HCT116 (cell line): Measurements from ENCODE around the gene IGDCC3.

ENCODE experiments used
- ATF3 ChIP-seq: IDR thresholded peaks from 2 replicates; pipeline ENCODE4 v1.6.1; 2012
- CEBPB ChIP-seq: IDR thresholded peaks from 2 replicates; pipeline ENCODE4 v1.6.1; 2012; ENCODE audit warnings: low read depth
- CTCF ChIP-seq, 3 experiments: fragments of 200-600 bp in 1 of 3; sonication (generic) in 1 of 3; IDR thresholded peaks in 2 of 3; conservative IDR thresholded peaks in 1 of 3; 2 replicates each; pipeline ENCODE4 v1.5.1; 2012 to 2017; ENCODE audit warnings: low read depth in 2 of 3, low read length in 2 of 3, antibody characterized with exemption in 1 of 3, borderline replicate concordance in 1 of 3, control low read depth in 1 of 3, mild to moderate bottlenecking in 1 of 3, mixed read lengths in 1 of 3, mixed run types in 1 of 3, moderate library complexity in 1 of 3; ENCODE audit not compliant: insufficient read depth in 1 of 3
- EZH2 ChIP-seq: fragments of 200-600 bp; sonication (generic); IDR thresholded peaks from 2 replicates; pipeline ENCODE4 v1.6.1; 2017; ENCODE audit warnings: antibody characterized with exemption, mixed run types
- EZH2phosphoT487 ChIP-seq: fragments of 200-600 bp; IDR thresholded peaks from 2 replicates; pipeline ENCODE4 v1.6.1; 2018; ENCODE audit warnings: antibody characterized with exemption, borderline replicate concordance
- MAX ChIP-seq: IDR thresholded peaks from 2 replicates; pipeline ENCODE4 v1.6.1; 2012
- REST ChIP-seq: IDR thresholded peaks from 2 replicates; pipeline ENCODE4 v1.6.1; 2012; ENCODE audit warnings: low read depth
- SRF ChIP-seq: IDR thresholded peaks from 2 replicates; pipeline ENCODE4 v1.6.1; 2012; ENCODE audit warnings: low read depth
- YY1 ChIP-seq: IDR thresholded peaks from 2 replicates; pipeline ENCODE4 v1.6.1; 2011; ENCODE audit warnings: low read length, low read depth, moderate library complexity, mild to moderate bottlenecking; ENCODE audit not compliant: insufficient replicate concordance; ENCODE audit errors: extremely low read depth

DNA sequence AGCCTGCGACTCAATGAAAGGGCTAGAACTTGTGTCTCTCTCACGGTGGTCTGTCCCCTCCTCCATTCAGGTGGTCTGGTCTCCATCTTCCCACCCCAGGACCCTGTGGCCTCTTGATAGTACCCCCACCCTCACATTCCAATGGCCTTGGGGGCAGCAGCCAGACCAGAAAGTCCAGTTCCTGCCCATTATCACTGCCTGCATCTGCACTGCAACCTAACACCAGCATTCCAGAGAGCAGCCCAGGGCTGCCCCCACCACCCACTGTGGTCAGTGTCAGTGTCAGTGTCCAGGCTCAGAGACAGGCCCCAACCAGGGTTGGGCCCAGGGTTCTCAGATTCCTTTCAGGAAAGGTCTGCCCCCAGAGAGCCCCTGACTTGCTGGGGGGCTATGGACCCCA lies 12.6 kb downstream of the IGDCC3 start:
- no peak for TF ChIP-seq MAX
- TF ChIP-seq CTCF (IDR thresholded peaks at IDR 0.05 in 2 of 3, conservative IDR thresholded peaks at IDR 0.05 in 1 of 3; ENCODE audit: borderline replicate concordance in 1 of 3, insufficient read depth in 1 of 3, low read depth in 2 of 3, low read length in 2 of 3) = no peak
- TF ChIP-seq REST = no peak
- no peak for TF ChIP-seq ATF3
- TF ChIP-seq EZH2phosphoT487 = no peak
- TF ChIP-seq YY1 = no peak
- no peak for TF ChIP-seq CEBPB
- no peak for TF ChIP-seq SRF
- TF ChIP-seq EZH2 = no peak
